Stimulated activated CD4-positive, alpha-beta T cell treated with anti-CD3 and anti-CD28 coated beads, Interleukin-2, amount 100 ng/mL, for 48 hours (primary cell): ENCODE measurements around the gene FHAD1.

ENCODE experiments used
- DNase-seq, 2 donors: peaks; one replicate each; pipeline ENCODE4 v3.0.0-alpha.2; 2020

FHAD1 gene

GRCh38 chr1:15445390-15446122 is 198.5 kb downstream of the FHAD1 start:
- DNase-seq = no peak

GRCh38 chr1:15446212-15446611 is 199.2 kb downstream of the FHAD1 start:
- no peak for DNase-seq
